Kidney (tissue), 14 donors: Measurements from ENCODE around the gene ADAM8. TPM values are rescaled to one million over a fixed set of nuclear protein-coding genes. Genes with fewer than 3 reads are reported as not detected.

Experiments used
- DNase-seq, 5 donors: peaks; one replicate each; pipeline ENCODE4 v3.0.0-alpha.2; 2013 to 2020
- FAIRE-seq: peaks from 2 replicates; lab custom pipeline; 2012; peaks lifted over from hg19 to GRCh38; lab: Jason Lieb, UNC
- H3K27ac ChIP-seq, 2 donors: one replicate each; pipeline ENCODE4 v1.7.0; 2013; ENCODE audit warnings: low read depth in 2 of 2, low read length in 2 of 2, inconsistent platforms in 1 of 2
- H3K27me3 ChIP-seq: one replicate; pipeline ENCODE4 v1.7.1; 2013; ENCODE audit warnings: low read length, inconsistent platforms; ENCODE audit not compliant: control insufficient read depth, insufficient read depth
- H3K36me3 ChIP-seq, 3 donors: one replicate each; pipeline versions ENCODE4 v1.7.0 to v1.7.1; 2013; ENCODE audit warnings: low read length in 3 of 3, control low read depth in 1 of 3, inconsistent platforms in 1 of 3; ENCODE audit not compliant: insufficient read depth in 3 of 3, control insufficient read depth in 2 of 3
- H3K4me1 ChIP-seq, 3 donors: one replicate each; pipeline versions ENCODE4 v1.7.0 to v1.7.1; 2013; ENCODE audit warnings: low read length in 3 of 3, inconsistent platforms in 1 of 3, low read depth in 1 of 3; ENCODE audit not compliant: control insufficient read depth in 2 of 3, insufficient read depth in 2 of 3
- H3K4me3 ChIP-seq, 3 donors: one replicate each; pipeline versions ENCODE4 v1.7.0 to v1.8.1; 2013; ENCODE audit warnings: low read length in 3 of 3, control low read depth in 1 of 3, inconsistent platforms in 1 of 3
- H3K9ac ChIP-seq, 3 donors: one replicate each; pipeline versions ENCODE4 v1.7.0 to v1.7.1; 2013; ENCODE audit warnings: low read length in 3 of 3, control low read depth in 1 of 3, inconsistent platforms in 1 of 3
- H3K9me3 ChIP-seq, 3 donors: one replicate each; pipeline versions ENCODE4 v1.7.0 to v1.7.1; 2013; ENCODE audit warnings: low read length in 3 of 3, control low read depth in 1 of 3, inconsistent platforms in 1 of 3; ENCODE audit not compliant: control insufficient read depth in 2 of 3, insufficient read depth in 1 of 3
- CTCF ChIP-seq: IDR thresholded peaks from 3 replicates; pipeline ENCODE4 v1.5.1; 2012; ENCODE audit warnings: mild to moderate bottlenecking, moderate library complexity, borderline replicate concordance; ENCODE audit not compliant: insufficient read depth; ENCODE audit errors: extremely low read depth
- intact Hi-C: fragments of 100-400 bp; cut with DNase I; formaldehyde crosslinking; loops from one replicate; pipeline ENCODE4 v1.11.1; 2022
- polyA plus RNA-seq: library from polyadenylated mRNA; stranded (reverse); fragments of 350-450 nt; fragmentation: Illumina TruSeq; extraction: RNeasy Lipid Tissue Mini Kit (QIAGEN cat#74804); gene quantifications from one replicate; pipeline ENCODE4 v1.2.3, GENCODE V29; 2014; ENCODE audit warnings: low read depth, low replicate concordance; ENCODE audit not compliant: insufficient read depth
- total RNA-seq: library from RNA; stranded (reverse); fragmentation: NEBNext Ultra II Directional; extraction: Animal tissue kit (Norgen Biotek cat#: 25700); gene quantifications from one replicate; pipeline ENCODE4 v1.2.1, GENCODE V29; 2021
- donor health status: control.
- donor health status: control.
- donor health status: control.
- donor health status: control.
- donor health status: control.
- donor health status: DM: yes; HTN: yes; CAD: no.
- donor health status: Normal renal cell carcinoma (clear cell type).

ADAM8 gene
- total and polyA plus RNA-seq, 2 donors from 2014 or later = 3.4 to 16.6 TPM

- Histone ChIP-seq H3K9ac (peak overlapping the region in 1 of 3 donors; percentile 61), H3K9me3 (no peaks in the 10 kb centered on the region), H3K4me3 (peak overlapping the region in 2 of 3 donors; percentile 56 to 59), H3K27me3 (no peaks in the 10 kb centered on the region), H3K4me1 (peaks cover 0 to 16% (median 0%) of the 10 kb centered on the region in 3 donors), H3K36me3 (no peaks in the 10 kb centered on the region), H3K27ac (peak overlapping the region; percentile 53 to 71)
- peak in 3 of 5 donors; percentile 63 to 91 (median 87) for DNase-seq
- FAIRE-seq = no peak
- no peak for TF ChIP-seq CTCF
- intact Hi-C loops = no loop called here
Measured at GRCh38 chr10:133260895-133261725, 15.6 kb downstream of the ADAM8 start.

GRCh38 chr10:133259602-133259989, 17.1 kb downstream of the ADAM8 start:
- intact Hi-C loops = no loop called here
- H3K27ac ChIP-seq = no peak overlapping the region
- no peak for FAIRE-seq

GRCh38 chr10:133258818-133259601, 17.7 kb downstream of the ADAM8 start:
- H3K27ac ChIP-seq = no peak overlapping the region
- FAIRE-seq (no peak), DNase-seq (peak in 1 of 5 donors; percentile 88)
- no peak for TF ChIP-seq CTCF
- H3K9me3 ChIP-seq = no peaks in the 10 kb centered on the region
- no peaks in the 10 kb centered on the region for H3K27me3 ChIP-seq
- H3K4me3 ChIP-seq = no peak overlapping the region
- H3K4me1 ChIP-seq = peaks cover 0 to 16% (median 0%) of the 10 kb centered on the region in 3 donors
- no peak overlapping the region for H3K9ac ChIP-seq
- intact Hi-C loops = no loop called here
- H3K36me3 ChIP-seq = no peaks in the 10 kb centered on the region

More at GRCh38 chr10:133259602-133259989, 17.1 kb downstream of the ADAM8 start:
- TF ChIP-seq CTCF = no peak
- Histone ChIP-seq H3K27me3 (no peaks in the 10 kb centered on the region), H3K36me3 (no peaks in the 10 kb centered on the region), H3K4me1 (peaks cover 0 to 16% (median 0%) of the 10 kb centered on the region in 3 donors), H3K4me3 (no peak overlapping the region), H3K9ac (no peak overlapping the region), H3K9me3 (no peaks in the 10 kb centered on the region)
- no peak for DNase-seq
